Stimulated activated naive CD4-positive, alpha-beta T cell treated with Interleukin-2 at 50 U/mL for 16 hours (primary cell): ENCODE results near the gene MT1M.
"Not testable (repeated sequence)": the region's sequence is repeated elsewhere in the genome, so short reads cannot be mapped to it uniquely, and the experiment has no call there.

Experiments
- DNase-seq: peaks from one replicate; lab custom pipeline; 2025; lab: John Stamatoyannopoulos, UW

The MT1M gene

DNA sequence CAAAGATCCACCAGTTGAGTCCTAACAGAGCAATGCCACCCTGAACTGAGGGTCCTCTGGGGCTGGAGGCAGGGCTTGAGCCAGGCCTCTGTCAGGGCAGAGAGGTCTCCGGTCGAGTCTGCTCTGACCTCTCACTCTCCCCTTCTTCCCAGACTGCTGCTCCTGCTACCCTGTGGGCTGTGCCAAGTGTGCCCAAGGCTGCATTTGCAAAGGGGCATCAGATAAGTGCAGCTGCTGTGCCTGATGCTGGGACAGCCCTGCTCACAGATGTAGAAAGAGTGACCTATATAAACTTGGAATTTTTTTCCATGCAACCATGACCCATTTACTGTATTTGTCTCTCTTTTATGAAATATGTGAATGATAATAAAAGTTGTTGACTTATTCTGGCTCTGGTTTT, 16.8 kb downstream of the MT1M start:
- no peak for DNase-seq

DNA sequence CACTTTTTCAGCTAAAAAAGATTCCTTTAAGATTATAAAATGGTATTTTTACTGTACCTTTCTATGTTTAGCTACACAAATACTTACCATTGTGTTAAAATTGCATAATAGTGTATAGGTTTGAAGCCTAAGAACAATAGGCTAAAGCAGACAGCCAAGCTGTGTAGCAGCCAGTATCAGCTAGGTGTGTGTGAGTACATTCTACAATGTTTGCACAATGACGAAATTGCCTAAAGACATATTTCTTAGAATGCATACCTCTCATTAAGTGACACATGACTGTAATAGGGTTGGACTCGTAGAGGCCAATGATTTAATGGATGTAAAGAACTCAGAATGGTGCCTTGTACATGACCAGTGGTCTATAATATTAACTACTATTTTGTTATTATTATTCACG, 17.4 kb downstream of the MT1M start:
- DNase-seq: no peak

DNA sequence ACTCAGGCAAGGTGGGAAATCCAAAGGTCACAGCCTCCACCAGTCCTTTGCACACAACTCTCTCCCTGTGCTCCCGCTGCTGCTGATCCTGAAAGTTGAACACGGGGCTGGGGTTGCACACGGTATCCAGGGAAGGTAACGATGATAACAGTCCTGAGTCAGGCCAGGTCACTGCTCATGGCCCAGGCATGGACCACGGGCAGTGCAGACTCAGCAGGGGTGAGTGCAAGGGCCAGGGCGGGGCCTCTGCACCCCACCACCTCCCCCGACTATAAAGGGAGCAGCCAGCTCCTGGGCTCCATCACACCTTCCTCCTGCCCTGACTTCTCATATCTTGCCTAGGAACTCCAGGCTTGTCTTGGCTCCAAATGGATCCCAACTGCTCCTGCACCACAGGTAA, 19.1 kb downstream of the MT1M start, which contains the start of gene MT1B:
MT1B (plus strand) TSS at position 301 of the 400 bp plus-strand sequence; CDS start at position 369, 68 bp downstream.
- DNase-seq: no peak

DNA sequence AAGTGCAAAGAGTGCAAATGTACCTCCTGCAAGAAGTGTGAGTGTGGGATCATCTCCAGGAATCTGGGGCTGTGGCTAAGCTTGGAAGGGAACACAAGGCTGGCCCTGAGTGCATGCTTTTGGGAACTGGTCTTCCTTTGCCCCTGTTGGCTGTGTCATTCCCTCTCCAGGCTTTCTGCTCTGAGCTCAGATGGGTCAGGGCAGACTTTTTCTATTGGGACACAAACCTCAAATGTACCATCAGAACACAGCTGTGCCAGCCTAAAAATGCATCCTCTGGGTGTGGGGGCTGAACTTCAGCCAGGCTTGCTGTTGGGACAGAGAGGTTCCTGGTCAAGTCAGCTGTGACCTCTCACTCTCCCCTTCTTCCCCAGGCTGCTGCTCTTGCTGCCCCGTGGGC, 20.1 kb downstream of the MT1M start:
- DNase-seq: no peak

DNA sequence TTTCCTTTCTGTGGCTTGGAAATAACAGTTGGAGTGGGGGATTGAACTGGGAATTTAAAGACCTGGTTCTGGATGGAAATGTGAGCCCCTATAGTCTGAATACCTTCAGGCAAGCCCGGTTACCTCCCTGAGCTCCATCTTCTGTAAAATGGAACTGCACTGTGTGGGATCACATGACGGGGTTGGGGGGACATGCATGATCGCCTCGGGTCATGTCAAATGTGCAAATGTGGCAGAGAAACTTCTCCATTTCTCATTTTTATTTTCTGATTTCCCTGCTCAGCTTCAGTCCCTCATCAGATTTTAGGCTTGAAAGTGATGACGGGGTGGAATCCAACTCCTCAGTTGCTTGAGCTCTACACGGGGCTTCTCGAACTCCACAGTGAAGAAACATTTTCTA, 20.8 kb downstream of the MT1M start:
- no peak for DNase-seq

DNA sequence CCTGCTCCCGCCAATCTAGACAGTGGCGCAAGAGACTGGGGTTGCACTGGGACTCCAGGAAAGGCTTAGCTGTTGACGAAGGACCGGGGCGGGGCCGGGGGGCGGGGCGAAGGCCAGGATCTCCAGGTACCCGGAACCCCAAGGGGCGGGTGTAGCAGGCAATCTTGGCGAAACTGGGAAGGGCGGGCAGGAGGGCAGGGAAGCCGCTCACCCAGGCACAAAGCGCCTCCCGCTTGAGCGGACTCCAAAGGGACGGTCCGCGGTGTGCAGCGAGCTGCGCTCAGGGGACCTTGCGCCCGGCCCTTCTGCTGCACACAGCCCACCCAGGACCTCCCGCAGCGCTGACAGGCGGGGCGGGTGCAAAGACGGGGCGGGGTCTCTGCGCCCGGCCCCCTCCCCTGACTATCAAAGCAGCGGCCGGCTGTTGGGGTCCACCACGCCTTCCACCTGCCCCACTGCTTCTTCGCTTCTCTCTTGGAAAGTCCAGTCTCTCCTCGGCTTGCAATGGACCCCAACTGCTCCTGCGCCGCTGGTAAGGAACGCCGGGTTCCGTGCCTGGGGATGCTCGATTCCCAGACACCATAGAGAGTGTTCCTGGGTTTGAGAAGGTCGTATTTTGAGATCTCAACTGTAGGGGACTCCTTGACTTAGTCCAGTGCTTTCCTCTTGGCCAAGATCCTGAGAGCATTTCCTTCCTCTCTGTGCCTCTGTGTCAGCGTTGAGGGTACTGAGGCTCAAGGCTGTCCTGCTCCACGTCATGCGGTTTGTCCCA, 25.3 kb downstream of the MT1M start, which contains the start of gene MT1F:
MT1F (plus strand) TSS at position 405 of the 772 bp plus-strand sequence; CDS start at position 505, 100 bp downstream.
- DNase-seq: peak; percentile 70

DNA sequence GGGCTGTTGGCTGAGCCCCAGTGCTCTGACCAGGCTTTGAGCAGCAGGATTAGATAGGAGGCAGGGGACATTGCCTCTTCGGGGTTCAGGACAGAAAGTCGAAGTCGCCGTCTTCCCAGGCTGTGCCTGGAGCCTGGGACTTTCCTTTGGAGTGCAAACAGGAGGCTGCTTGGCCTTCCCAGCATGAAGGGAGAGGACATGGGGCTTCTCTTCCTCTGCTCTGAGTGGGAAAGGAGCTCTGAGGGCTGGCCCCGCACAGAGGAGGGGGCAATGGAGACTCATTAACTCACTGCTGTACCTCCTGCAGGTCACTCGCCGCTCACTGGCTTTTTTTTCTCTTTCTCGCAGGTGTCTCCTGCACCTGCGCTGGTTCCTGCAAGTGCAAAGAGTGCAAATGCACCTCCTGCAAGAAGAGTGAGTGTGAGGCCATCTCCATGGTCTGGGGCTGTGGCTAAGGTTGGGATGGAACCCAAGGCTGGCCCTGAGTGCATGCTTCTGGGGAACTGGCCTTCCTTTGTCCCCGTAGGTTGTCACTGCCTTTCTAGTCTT, 25.9 kb downstream of the MT1M start:
- DNase-seq: no peak

DNA sequence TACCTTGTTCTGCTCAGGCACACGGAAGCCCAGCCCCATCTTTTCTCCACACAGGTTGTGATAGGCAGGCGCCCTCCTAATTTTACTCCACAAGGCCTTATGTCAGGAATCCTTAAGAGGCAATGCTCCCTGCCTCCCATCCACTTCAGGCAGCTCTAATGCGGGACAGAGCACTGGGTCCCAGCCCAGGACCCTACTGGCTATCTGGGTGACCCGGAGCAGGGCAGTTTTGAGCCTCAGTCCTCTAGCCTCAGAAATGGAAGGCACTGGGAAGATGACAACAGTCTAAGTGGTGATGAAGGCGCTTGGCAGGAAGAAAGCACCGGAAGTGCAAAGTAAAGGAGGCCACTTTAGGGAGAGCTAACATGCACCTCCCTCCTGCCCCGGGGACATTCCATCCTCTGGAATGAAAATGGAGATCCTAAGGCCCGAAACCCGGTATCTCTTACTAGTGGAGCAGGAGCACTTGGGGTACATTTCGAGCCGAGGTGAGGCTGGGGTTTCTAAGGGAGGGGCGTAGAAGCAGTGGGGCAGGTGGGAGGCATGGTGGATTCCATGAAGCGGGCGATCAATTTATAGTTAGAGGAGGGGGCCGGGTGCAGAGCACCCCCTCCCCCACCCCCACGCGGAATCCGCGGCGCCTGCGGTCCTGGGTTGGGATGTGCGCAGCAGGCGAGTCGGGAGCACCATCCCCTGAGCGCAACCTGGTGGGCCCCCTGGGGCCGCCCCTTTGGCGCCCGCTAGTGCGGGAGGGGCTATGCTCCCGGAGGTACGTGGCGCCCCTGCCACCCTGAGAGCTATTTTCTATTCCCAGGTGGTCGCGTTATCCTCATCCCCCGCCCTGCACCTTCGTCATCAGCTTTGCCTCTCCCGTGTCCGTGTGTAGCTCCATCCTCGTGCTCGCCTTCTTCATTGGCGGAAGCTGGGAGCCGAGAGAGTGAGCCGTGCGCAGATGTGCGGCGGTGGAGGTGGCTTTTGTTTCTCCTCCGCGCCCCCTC, 30.2 kb downstream of the MT1M start:
- DNase-seq: peak; percentile 32

DNA sequence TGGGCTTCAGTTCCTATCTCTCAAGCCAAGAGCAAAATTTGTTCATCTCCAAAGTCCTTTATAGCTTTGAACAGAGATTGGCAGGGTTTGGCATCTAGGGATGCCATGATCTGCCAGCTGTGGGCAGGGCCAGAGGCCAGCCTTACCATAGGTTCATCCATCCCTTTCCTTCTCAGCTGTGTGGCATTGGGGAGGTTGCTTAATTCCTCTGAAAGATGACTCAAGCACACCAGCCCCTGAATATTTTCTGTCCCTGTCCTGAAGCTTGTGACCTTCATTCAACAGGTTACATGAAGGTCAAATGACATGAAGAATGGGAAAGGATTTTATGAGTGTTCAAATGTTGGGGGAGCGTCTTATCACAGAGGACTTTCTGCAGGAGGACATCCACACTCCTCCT, 32.0 kb downstream of the MT1M start:
- DNase-seq: no peak

DNA sequence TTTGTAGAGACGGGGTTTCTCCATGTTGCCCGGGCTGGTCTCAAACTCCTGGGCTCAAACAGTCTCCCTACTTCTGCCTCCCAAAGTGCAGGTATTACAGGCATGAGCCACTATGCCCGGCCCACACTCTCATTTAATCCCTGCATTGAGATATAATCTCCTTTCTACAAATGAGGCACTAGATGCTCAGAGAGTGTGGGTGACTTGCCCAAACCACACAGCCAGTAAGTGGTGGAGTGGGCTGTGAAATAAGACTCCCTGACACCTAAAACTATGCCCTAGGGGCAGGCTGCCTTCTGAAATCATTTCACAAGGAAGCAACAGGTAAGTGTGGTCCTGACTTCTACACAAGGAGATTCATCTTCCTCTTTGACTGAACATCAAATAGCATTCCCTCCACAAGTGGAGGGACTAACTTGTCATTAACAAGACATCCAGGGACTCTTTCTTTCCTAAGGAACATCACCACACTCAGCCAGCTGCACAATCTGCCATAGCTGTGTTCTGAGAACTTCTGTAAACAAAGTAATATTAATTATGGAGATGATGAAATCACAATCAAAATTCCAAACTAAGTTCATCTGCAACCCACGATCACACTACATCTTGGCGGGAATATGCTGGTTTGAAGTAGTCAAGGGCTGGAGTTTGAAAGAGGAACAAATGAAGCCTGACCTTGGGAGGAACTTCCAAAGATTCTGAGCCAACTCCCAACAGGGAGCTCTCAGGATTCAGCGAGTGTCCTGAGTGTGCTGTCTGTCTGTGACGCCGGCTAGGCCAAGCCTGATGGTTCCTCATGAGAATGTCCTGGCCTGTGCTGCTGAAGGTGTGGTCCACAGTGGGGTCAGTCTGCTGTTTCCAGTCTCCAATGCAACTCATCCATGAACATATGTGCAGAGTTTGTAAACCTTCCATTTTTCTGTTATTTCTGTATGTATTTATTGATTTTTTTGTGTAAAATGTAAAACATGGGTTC, 33.1 kb downstream of the MT1M start:
- DNase-seq: not testable (repeated sequence)

DNA sequence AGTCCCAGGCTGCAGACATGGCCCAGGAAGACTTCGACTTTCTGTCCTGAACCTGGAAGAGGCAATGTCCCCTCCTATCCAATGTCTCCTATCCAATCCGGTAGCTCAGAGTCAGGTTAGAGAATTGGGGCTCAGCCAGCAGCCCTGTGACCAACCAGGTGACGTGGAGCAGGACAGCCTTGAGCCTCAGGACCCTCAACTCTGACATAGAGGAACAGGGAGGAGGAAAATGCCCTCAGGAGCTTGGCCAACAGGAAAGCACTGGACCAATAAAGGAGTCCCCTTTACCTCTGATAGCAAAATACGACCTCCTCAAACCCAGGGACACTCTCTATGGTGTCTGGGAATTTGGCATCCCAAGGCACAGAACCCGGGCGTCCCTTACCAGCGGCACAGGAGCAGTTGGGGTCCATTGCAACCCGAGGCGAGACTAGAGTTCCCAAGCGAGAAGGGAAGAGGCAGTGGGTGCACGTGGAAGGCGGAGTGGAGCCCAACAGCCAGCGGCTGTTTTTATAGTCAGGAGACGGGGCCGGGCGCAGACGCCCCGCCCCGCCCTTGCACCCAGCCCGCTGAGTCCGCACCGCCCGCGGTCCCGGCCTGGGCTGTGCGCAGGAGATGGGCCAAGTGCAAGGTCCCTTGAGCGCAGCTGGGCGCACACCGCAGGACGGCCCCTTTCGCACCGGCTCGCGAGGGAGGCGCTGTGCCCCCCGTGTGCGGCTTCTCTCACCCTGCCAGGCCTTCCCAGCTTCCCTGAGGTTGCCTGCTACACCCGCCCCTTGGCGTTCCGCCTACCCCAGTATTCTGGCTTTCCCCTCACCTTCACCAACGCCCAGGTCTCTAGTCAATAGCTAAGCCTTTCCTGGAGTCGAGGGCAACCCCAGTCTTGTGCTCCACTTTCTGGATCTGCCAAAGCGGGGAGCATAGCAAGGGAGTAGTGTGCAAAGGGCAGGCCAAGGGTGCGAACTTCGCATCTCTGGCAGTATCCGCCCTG, 35.4 kb downstream of the MT1M start, which contains the start of gene MT1G:
MT1G (minus strand) TSS at position 485 of the 991 bp plus-strand sequence; CDS start at position 413, 72 bp downstream.
- no peak for DNase-seq

DNA sequence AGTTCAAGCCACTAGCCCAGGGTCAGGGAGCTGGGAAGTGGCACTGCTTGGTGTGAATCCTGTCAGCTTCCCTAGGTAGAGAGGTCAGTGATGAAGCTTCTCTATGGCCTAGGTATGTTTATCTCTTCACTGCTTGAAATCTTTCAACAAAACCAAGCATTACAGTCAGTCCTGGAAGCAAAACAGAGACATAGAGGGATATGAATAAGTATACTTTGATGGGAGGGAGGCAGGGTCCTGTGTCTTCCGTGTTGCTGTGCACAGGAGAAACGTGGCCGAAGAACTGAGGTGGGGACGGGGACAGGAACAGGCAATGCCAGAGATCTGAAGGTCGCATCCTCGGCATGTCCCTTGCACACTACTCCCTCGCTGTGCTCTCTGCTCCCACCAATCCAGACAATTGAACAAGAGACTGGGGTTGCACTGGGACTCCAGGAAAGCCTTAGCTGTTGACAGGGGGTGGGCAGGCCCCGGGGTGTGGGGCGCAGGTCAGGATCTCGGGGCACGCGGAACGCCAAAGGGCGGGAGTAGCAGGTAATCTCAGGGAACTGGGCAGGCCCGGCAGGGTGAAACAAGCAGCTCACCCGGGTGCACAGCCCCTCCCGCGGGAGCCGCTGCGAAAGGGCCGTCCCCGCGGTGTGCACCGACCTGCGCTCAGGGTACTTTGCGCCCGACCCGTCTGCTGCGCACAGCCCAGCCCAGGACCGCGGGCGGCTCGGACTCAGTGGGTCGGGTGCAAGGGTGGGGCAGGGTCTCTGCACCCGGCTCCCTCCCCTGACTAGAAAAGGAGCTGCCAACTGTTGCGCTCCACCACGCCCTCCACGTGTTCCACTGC, 36.8 kb downstream of the MT1M start, which contains the start of gene MT1H:
MT1H (plus strand) TSS at position 810 of the 835 bp plus-strand sequence. CDS start 71 bp downstream, outside the sequence.
- DNase-seq: no peak

DNA sequence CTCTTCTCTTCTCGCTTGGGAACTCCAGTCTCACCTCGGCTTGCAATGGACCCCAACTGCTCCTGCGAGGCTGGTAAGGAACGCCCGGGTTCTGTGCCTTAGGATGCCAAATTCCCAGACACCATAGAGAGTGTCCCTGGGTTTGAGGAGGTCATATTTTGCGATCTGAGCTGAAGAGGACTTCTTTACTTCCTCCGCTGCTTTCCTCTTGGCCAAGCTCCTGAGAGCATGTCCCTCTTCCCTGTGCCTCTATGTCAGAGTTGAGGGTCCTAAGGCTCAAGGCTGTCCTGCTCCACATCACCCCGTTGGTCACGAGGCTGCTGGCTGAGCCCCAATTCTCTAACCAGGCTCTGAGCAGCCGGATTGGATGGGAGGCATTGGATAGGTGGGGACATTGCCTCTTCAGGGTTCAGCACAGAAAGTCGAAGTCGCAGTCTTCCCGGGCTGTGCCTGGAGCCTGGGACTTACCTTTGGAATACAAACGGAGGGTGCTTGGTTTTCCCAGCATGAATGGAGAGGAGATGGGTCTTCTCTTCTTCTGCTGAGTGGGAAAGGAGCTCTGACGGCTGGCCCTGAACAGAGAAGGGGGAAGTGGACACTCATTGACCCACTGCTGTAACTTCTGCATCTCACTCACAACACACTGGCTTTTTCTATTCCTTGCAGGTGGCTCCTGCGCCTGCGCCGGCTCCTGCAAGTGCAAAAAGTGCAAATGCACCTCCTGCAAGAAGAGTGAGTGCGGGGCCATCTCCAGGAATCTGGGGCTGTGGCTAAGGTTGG, 37.6 kb downstream of the MT1M start:
- no peak for DNase-seq

DNA sequence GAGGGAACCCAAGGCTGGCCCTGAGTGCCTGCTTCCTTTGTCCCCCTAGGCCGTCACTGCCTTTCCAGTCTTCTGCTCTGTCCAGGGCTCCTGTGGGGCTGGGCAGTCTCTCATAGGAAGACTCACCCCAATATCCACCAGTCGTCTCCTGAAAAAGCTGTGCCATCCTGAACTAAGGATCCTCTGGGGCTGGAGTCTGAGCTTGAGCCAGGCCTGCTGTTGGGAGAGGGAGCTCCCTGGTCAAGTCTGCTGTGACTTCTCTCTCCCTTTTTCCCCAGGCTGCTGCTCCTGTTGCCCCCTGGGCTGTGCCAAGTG, 38.1 kb downstream of the MT1M start:
- DNase-seq: no peak

DNA sequence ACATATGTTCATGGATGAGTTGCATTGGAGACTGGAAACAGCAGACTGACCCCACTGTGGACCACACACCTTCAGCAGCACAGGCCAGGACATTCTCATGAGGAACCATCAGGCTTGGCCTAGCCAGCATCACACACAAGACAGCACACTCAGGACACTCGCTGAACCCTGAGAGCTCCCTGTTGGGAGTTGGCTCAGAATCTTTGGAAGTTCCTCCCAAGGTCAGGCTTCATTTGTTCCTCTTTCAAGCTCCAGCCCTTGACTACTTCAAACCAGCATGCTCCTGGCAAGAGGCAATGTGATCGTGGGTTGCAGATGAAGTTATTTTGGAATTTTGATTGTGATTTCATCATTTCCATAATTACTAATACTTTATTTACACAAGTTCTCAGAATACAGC, 39.2 kb downstream of the MT1M start:
- not testable (repeated sequence) for DNase-seq

DNA sequence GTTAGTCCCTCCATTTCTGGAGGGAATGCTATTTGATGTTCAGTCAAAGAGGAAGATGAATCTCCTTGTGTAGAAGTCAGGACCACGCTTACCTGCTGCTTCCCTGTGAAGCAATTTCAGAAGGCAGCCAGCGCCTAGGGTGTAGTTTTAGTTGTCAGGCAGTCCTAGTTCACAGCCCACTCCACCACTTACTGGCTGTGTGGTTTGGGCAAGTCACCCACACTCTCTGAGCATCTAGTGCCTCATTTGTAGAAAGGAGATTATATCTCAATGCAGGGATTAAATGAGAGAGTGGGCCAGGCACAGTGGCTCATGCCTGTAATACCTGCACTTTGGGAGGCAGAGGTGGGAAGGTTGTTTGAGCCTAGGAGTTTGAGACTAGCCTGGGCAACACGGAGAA, 39.7 kb downstream of the MT1M start:
- DNase-seq: not testable (repeated sequence)

DNA sequence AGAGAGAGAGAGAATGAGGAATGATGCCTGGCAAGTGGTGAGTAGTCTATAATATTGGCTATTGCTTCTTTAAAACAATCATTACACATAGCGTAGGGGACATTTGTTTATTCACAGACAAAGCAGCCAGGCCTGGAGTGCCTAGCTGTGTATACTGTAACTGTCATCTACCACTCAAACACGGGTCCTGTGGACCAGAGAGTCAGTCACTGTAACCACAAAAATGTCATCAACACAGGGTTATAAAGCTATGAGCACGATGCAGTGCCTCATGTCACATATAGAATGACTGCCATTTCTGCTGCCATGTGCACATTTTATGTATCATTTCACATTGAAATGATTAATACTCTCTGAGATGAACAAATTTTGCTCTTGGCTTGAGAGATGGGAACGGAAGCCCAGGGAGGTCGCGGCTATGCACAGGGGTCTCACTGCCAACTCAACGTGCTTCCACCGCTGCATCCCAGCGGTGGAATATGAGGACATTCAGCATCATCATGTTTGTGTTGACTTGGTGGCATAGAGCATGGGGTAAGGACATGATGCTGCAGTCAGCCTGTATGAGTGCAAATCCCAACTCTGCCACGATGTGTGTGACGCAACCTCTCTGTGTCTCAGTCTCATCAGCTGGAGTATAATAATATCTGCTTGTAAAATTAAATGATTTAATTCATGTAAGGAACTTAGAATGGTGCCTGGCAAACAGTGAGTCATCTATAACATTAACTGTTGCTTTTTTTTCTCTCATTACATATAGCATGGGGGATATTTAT, 40.5 kb downstream of the MT1M start:
- DNase-seq: no peak
